GM12801 (cell line): ENCODE results near the gene DAO.

Experiments used
- CTCF ChIP-seq: IDR thresholded peaks from one replicate; pipeline ENCODE4 v1.5.1; 2011; ENCODE audit warnings: control low read depth; ENCODE audit not compliant: insufficient read length; ENCODE audit errors: extremely low read depth

Gene DAO

GRCh38 chr12:108915632-108916133, 35.8 kb downstream of the DAO start:
- no peak for TF ChIP-seq CTCF

- TF ChIP-seq CTCF, result no peak
Measured at GRCh38 chr12:108916336-108916735, 36.4 kb downstream of the DAO start.

GRCh38 chr12:108918206-108918605, 38.3 kb downstream of the DAO start:
- TF ChIP-seq CTCF, result no peak

GRCh38 chr12:108918960-108919642, 39.2 kb downstream of the DAO start:
- TF ChIP-seq CTCF, result no peak

GRCh38 chr12:108921946-108922345, 42.1 kb downstream of the DAO start:
- no peak for TF ChIP-seq CTCF

GRCh38 chr12:108922918-108923317, 43.0 kb downstream of the DAO start:
- no peak for TF ChIP-seq CTCF

- TF ChIP-seq CTCF, result no peak
Measured at GRCh38 chr12:108928695-108929094, 48.8 kb downstream of the DAO start.

- no peak for TF ChIP-seq CTCF
Measured at GRCh38 chr12:108930155-108930554, 50.3 kb downstream of the DAO start.
